Lung microvascular endothelial cell (primary cell): ENCODE data around the gene CYP4V2. TPM values are rescaled to one million over a fixed set of nuclear protein-coding genes. Genes with fewer than 3 reads are reported as not detected.
A peak's percentile ranks its signal among the peaks of the same experiment; 100 is the strongest.

Experiments used
- DNase-seq, 2 donors: peaks; one replicate each; pipeline versions ENCODE4 v3.0.0 to v3.0.0-alpha.2; 2010; ENCODE audit warnings: low read depth in 2 of 2
- total RNA-seq: library from RNA; depleted of rRNA; stranded (reverse); fragments of >200 nt; gene quantifications from 2 replicates; pipeline ENCODE4 v1.2.1, GENCODE V29; 2014

The CYP4V2 gene
- total RNA-seq: 1.7 and 2.8 TPM in 2 replicates

- DNase-seq: peak; percentile 76 to 82
These were observed at the start of gene CYP4V2 for GRCh38 chr4:186191200-186192065. CYP4V2 (plus strand) TSS chr4:186191567; CDS start chr4:186191824, 257 bp downstream.

GRCh38 chr4:186144198-186144945 lies 47.0 kb upstream of the CYP4V2 start:
- peak; percentile 16 to 47 for DNase-seq

GRCh38 chr4:186144946-186145569 lies 46.3 kb upstream of the CYP4V2 start:
- peak; percentile 49 to 73 for DNase-seq

- DNase-seq: no peak
These were observed 44.9 kb upstream of the CYP4V2 start for GRCh38 chr4:186146458-186146857.

- no peak for DNase-seq
These were observed 42.9 kb upstream of the CYP4V2 start for GRCh38 chr4:186148336-186148975.

GRCh38 chr4:186149872-186150271 lies 41.5 kb upstream of the CYP4V2 start:
- DNase-seq: peak in 1 of 2 donors; percentile 70

- no peak for DNase-seq
These were observed 40.4 kb upstream of the CYP4V2 start for GRCh38 chr4:186150926-186151325.

GRCh38 chr4:186151499-186151898 lies 39.9 kb upstream of the CYP4V2 start:
- no peak for DNase-seq

- no peak for DNase-seq
These were observed 33.1 kb upstream of the CYP4V2 start for GRCh38 chr4:186158021-186158813.

- DNase-seq: no peak
These were observed 32.4 kb upstream of the CYP4V2 start for GRCh38 chr4:186158966-186159365.

- DNase-seq: no peak
These were observed 31.8 kb upstream of the CYP4V2 start for GRCh38 chr4:186159613-186160012.

GRCh38 chr4:186161138-186161537 lies 30.2 kb upstream of the CYP4V2 start:
- DNase-seq: no peak

- DNase-seq: no peak
These were observed 24.4 kb upstream of the CYP4V2 start for GRCh38 chr4:186166852-186167512.

GRCh38 chr4:186167605-186168004 lies 23.8 kb upstream of the CYP4V2 start:
- DNase-seq: no peak

- DNase-seq: no peak
These were observed 22.6 kb upstream of the CYP4V2 start for GRCh38 chr4:186168750-186169149.

GRCh38 chr4:186169333-186169944 lies 21.9 kb upstream of the CYP4V2 start:
- DNase-seq: no peak

- no peak for DNase-seq
These were observed 21.2 kb upstream of the CYP4V2 start for GRCh38 chr4:186169945-186170802.

GRCh38 chr4:186170966-186171365 lies 20.4 kb upstream of the CYP4V2 start:
- DNase-seq: no peak

- no peak for DNase-seq
These were observed 18.8 kb upstream of the CYP4V2 start for GRCh38 chr4:186172546-186172945.
